Brain pericyte (primary cell): ENCODE results near the gene TAF11L5.
"Not testable (repeated sequence)": the region's sequence is repeated elsewhere in the genome, so short reads cannot be mapped to it uniquely, and the experiment has no call there.

Experiments used
- DNase-seq: peaks from one replicate; pipeline ENCODE4 v3.0.0-alpha.2; 2012; ENCODE audit warnings: low read depth, low spot score

TAF11L5 gene

DNA sequence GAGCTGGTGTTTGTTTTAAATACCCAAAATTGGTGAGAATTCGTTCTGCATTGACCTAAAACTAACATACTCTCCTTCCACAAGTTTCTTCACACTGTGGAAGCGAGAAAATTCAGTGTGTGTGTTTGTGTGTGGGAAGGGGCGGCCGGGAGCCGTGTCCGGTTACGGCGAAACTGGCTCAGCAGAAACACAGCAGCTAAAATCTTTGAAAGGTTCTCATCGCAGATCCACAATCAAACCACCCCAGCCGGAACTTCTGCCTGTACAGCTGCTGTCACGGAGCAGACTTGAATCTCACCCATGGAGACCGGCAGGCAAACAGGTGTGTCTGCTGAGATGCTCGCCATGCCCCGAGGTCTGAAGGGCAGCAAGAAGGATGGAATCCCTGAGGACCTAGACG lies at the start of gene TAF11L5:
Gene TAF11L5, plus strand, starts transcription at position 301 of the 400 bp plus-strand sequence.
- not testable (repeated sequence) for DNase-seq

DNA sequence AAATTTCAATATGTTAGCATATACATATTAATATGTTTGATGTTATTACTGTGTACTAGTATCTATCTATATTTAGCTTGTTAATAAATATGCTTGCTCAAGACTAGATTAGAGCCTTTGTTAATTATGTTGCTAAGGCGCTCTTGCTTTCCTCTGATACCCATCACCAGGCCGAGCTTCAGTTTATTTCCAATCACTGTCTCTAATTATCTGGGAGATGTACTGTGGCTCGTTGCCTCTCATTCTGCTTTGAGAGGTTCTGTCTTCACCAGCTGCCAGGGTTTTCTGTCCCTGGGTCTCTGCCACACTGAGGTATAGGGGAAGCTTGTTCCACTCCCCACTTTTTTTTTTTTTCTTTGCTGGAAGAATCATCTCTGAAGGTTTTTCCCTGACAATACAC lies 48.0 kb upstream of the TAF11L5 start:
- DNase-seq = no peak

DNA sequence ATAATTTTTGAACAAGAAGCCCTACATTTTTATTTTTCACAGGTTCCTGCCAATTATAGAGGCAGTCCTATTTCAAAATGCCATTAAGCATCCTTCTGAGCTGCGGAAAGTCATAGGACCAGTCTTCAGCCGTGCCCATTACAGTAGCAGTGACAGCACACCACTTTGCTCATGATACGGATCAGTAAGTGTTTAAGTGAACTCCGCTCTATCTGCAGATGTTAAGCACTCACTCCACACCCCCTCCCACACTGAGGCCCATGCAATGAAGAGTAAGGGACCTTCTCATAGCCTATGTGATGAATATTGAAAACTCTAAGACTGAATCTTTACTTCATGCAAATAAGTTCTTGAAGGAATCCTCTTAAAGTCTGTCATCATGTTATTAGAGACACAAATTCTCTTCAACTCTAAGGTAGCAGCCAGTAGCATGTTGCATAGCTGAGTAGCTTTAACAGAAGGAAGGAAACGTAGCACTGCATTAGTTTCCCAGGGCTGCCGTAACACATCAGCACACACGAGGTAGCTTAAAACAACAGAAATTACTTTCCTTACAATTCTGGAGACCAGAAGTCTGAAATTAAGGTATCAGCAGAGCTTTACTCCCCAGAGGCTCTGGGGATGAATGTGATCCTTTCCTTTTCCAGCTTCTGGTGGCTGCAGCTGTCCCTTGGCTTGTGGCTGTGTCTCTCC lies 47.3 kb upstream of the TAF11L5 start:
- DNase-seq = no peak

DNA sequence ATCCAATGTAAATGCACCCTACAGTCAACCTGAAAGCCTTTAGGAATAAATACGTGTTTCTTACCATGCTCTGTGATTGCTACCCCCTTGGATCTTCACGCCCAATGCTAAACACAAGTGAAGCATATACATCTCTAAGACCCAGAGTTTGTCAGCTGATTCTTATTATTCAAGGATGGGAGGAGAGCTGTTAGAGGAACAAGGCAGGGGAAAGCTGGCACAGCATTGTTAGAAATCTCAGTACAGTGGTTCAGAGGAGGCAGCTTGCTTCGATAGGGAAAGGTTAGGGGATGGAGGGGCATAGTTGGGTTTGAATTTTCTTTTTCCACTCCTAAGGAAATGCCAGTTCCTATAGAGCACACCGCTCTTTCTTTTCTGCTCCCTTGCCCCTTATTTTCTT lies 43.7 kb upstream of the TAF11L5 start:
- DNase-seq = no peak

DNA sequence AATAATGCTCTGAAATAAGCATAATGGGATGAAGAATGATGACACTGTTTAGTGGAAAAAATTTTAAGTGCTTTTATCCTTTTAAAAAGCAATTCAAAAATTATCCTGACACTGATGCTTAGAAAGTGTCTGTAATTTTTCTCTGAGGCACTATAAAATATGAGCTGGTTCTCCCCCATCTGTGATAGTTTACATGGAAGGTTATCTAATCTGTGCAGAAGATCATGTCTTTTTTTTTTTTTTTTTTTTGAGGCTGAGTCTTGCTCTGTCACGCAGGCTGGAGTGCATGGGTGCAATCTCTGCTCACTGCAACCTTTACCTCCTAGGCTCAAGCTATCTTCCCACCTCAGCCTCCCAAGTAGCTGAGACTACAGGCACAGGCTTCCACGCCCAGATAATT lies 42.2 kb upstream of the TAF11L5 start:
- no peak for DNase-seq

DNA sequence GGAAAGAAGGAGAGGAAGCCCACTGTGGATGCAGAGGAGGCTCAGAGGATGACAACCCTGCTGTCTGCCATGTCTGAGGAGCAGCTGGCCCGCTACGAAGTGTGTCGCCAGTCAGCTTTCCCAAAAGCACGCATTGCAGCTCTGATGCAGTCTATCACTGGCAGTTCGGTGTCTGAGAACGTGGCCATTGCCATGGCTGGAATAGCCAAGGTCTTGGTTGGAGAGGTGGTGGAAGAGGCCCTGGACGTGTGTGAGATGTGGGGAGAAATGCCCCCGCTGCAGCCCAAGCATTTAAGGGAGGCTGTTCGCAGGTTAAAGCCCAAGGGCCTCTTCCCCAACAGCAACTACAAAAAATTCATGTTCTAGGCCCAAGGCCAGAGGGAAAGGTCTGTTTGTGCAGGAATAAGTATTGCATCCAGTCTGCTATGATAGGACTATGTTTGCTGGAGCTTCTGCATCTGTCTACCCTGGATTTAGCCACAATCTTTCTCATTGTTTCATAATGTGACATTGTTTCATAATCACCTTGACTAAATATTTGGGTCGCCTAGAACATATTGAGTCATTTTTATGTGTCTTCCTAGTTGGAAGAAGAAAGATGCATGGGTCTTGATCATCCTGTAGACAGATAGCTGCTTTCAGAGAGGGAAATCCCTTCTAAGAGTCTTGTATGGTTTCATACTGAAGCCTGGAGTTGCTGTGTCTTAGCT lies 38.4 kb upstream of the TAF11L5 start:
- not testable (repeated sequence) for DNase-seq

DNA sequence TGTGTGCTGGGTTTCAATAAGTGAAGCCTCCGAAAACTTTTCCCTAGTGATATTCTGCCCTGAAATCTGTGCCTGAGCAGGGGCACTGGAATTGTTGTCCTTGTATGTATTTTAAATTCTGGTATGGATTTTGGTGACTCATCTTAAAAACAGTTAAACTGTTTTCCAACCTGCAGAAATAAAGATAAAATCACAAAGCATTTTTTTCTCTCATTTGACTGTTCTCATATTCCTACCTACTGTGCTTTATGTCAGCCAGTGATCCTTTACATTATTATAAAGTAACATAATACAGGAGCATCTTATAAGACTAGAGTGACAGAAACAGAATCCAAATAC lies 37.9 kb upstream of the TAF11L5 start:
- DNase-seq = no peak

DNA sequence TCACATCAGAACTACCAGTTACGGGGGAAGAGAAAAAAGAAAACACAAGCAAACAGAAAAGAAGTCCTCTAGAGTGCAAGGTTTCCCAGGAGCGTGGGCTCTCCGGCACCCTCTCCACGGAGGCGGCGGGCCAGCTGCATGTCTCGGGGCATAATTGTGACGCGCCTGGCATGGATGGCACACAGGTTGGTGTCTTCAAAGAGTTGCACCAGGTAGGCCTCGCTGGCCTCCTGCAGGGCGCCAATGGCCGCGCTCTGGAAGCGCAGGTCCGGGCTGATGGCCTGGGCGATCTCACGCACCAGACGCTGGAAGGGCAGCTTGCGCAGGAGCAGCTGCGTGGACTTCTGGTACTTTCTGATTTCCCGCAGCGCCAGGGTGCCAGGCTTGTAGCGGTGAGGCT lies 33.8 kb upstream of the TAF11L5 start:
- not testable (repeated sequence) for DNase-seq

DNA sequence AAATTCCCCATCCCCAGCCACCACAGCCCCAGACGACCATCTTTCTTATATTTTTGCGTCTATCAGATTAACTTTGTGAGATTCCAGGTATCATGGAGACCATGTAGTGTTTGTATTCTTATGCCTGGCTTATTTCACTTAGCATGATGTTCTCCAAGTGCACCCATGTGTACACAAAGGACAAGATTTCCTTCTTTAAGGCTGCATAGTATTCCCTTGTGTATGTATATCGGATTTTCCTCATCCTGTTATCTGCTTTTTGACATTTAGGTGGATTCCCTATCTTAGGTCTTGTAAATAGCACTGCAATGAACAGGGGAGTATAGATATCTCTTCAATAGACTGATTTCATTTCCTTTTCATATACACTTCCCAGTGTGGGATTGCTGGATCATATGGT lies 32.3 kb upstream of the TAF11L5 start:
- no peak for DNase-seq

DNA sequence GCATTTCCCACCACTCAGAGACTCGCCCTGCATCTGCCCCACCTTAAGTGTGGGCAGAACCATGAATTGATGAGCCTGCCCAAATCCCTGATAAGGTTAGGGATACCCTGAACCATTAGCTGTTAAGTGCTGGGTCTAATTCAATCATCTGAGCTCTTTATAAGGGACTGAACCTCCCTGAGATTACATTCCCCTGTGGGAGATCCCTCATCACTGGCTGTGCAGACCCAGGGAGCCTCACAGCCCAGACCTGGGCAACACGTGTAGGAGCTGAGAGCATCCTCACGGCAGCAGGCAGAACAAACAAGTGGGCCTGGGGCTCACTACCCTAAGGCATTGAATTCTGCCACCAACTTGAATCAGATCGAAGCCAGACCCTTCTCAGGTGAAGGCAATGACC lies 27.6 kb upstream of the TAF11L5 start:
- no peak for DNase-seq

DNA sequence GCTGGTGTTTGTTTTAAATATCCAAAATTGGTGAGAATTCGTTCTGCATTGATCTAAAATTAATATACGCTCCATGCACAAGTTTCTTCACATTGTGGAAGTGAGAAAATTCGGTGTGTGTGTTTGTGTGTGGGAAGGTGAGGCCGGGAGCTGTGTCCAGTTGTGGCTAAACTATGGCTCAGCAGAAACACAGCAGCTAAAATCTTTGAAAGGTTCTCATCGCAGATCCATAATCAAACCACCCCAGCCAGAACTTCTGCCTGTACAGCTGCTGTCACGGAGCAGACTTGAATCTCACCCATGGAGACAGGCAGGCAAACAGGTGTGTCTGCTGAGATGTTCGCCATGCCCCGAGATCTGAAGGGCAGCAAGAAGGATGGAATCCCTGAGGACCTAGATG lies 27.1 kb upstream of the TAF11L5 start, which contains the start of gene TAF11L2:
Gene TAF11L2, plus strand, starts transcription at position 301 of the 400 bp plus-strand sequence.
- not testable (repeated sequence) for DNase-seq

DNA sequence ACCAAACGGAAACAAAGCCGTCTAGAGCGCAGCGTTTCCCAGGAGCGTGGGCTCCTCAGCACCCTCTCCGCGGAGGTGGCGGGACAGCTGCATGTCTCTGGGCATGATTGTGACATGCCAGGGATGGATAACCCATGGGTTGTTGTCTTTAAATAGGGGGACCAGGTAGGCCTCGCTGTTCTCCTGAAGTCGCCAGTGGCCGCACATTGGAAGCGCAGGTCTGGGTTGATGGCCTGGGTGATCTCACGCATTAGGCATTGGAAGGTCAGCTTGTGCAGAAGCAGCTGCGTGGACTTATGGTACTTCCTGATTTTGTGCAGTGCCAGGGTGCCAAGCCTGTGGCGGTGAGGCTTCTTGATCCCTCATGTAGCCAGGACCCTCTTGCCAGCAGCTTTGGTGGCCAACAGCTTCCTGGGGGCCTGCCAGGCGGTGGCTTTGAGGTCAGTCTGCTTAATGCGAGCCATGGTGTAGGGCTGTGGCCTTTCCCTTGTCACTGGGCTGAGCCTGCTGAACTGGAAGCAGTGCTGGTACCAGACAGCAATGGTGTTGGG lies 13.2 kb upstream of the TAF11L5 start:
- no peak for DNase-seq

DNA sequence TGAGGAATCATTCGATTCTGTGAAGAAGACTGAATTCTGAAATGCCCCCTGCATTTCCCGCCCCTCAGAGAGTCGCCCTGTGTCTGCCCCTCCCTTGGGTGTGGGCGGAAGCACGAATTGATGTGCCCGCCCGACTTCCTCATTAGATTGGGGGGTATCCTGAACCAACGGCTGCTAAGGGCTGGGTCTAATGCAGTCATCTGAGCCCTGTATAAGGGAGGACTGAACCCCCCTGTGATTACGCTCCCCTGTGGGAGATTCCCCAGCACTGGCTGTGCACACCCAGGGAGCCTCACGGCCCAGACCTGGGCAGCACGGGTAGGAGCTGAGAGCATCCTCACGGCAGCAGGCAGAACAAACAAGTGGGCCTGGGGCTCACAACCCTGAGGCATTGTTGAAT lies 7.5 kb upstream of the TAF11L5 start:
- not testable (repeated sequence) for DNase-seq

DNA sequence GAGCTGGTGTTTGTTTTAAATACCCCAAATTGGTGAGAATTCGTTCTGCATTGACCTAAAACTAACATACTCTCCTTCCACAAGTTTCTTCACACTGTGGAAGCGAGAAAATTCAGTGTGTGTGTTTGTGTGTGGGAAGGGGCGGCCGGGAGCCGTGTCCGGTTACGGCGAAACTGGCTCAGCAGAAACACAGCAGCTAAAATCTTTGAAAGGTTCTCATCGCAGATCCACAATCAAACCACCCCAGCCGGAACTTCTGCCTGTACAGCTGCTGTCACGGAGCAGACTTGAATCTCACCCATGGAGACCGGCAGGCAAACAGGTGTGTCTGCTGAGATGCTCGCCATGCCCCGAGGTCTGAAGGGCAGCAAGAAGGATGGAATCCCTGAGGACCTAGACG lies 7.0 kb upstream of the TAF11L5 start, which contains the start of gene TAF11L3:
Gene TAF11L3, plus strand, starts transcription at position 301 of the 400 bp plus-strand sequence.
- not testable (repeated sequence) for DNase-seq

DNA sequence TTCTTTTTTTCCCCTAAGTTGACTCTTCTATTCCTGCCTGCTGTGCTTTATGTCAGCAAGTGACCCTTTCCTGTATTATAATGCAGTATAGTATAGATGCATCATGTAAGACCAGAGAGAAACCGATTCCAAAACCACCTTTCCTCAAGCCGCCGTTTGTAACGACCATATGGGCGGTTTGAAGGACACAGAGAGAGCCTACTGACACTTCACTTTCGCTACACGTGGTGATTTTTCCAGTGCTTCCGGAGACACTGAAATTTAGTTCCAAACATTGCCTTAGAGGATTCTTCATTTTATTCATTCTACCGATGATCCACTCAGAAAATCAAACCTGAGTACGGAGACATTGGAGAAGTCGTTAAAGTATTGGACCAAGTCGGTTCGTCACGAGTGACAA lies 5.5 kb upstream of the TAF11L5 start:
- not testable (repeated sequence) for DNase-seq

DNA sequence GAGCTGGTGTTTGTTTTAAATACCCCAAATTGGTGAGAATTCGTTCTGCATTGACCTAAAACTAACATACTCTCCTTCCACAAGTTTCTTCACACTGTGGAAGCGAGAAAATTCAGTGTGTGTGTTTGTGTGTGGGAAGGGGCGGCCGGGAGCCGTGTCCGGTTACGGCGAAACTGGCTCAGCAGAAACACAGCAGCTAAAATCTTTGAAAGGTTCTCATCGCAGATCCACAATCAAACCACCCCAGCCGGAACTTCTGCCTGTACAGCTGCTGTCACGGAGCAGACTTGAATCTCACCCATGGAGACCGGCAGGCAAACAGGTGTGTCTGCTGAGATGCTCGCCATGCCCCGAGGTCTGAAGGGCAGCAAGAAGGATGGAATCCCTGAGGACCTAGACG lies 3.5 kb upstream of the TAF11L5 start, which contains the start of gene TAF11L4:
Gene TAF11L4, plus strand, starts transcription at position 301 of the 400 bp plus-strand sequence.
- not testable (repeated sequence) for DNase-seq

DNA sequence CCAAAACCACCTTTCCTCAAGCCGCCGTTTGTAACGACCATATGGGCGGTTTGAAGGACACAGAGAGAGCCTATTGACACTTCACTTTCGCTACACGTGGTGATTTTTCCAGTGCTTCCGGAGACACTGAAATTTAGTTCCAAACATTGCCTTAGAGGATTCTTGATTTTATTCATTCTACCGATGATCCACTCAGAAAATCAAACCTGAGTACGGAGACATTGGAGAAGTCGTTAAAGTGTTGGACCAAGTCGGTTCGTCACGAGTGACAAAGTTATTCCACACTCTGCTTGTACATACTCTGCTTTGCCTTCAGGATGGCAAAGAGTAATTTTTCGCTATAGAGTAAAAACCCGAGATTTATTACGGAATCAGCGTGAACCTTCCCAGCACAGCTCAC lies 1.5 kb downstream of the TAF11L5 start:
- not testable (repeated sequence) for DNase-seq

DNA sequence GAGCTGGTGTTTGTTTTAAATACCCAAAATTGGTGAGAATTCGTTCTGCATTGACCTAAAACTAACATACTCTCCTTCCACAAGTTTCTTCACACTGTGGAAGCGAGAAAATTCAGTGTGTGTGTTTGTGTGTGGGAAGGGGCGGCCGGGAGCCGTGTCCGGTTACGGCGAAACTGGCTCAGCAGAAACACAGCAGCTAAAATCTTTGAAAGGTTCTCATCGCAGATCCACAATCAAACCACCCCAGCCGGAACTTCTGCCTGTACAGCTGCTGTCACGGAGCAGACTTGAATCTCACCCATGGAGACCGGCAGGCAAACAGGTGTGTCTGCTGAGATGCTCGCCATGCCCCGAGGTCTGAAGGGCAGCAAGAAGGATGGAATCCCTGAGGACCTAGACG lies 3.3 kb downstream of the TAF11L5 start, which contains the start of gene TAF11L6:
Gene TAF11L6, plus strand, starts transcription at position 301 of the 400 bp plus-strand sequence.
- DNase-seq = not testable (repeated sequence)
